ENCODE measurements around the gene IPPK. TPM values are rescaled to one million over a fixed set of nuclear protein-coding genes. Genes with fewer than 3 reads are reported as not detected.

The IPPK gene
- total RNA-seq, 2 donors from 2014 or later: 10.3 to 14.0 TPM

DNA sequence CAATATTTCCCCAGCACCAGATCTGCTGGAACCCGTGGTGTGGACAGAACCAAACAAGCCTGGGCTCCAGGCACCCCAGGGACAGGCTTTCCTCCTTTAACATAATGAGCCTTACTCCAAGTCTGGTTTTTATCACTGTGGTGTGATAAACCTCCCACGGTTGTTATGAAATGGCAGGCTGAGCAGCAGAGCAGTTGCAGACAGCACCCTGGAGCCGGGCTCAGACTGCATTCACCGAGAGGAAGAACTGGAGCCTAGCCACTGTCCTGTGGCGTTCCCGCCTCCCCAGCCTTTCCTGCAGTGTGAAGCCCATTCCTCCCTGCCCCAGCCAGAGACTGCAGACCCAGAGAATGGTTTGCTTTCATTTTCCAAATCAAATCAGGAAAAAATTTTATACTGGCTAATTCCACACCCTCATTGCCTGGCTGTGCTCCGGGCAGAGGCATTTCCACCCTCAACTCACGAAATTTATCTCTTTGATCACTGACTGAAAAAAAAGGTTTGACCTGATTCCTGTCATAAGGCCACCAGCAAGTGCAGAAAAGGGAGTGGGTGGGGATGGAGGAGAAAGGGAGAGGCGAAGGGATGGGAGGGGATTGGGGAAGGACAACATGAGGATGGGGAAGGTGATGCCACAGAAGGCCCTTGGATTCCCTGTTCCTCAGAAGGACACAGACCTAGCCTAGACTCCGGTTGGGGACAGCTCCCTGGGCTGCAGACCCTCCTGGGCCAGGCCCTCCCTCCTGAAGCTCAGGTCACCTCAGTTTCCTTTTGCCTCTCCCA lies 18.9 kb downstream of the IPPK start:
- WGBS: 79% methylated on average over 10 of the region's 10 CpGs
- Histone ChIP-seq H3K4me1 (replicated peaks) (peaks cover 6% of the 10 kb centered on the region), H3K27me3 (replicated peaks; ENCODE audit: insufficient read depth) (no peaks in the 10 kb centered on the region), H3K27ac (no peak overlapping the region), H3K9me3 (no peaks in the 10 kb centered on the region), H3K4me3 (no peak overlapping the region), H3K36me3 (no peaks in the 10 kb centered on the region)
- no peak for DNase-seq (ENCODE audit: low spot score)
- TF ChIP-seq CTCF (IDR thresholded peaks at IDR 0.05): no peak
- no peak for TF ChIP-seq POLR2AphosphoS5 (IDR thresholded peaks at IDR 0.05)
- no peak for TF ChIP-seq POLR2A (IDR thresholded peaks at IDR 0.05)
- intact Hi-C loops (cut with DNase I): no loop called here

DNA sequence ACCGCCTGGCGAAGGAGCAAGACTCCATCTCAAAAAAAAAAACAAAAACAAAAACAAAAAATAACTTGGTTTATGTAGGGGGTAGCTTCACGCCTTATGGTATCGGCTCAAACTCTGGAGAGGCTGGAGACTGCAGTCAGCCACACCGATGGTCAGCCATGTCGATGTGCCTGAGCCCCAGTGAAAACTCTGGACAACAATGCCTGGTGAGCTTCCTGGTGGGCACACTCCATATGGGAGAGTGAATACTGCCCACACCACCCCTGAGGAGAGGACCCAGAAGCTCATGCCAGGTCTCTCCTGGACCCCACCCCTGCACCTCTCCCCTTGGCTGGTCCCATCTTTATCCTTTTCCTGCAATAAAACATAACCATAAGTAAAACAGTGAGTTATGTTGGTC lies 19.6 kb downstream of the IPPK start:
- Histone ChIP-seq H3K36me3 (no peaks in the 10 kb centered on the region), H3K4me3 (no peak overlapping the region), H3K9me3 (no peaks in the 10 kb centered on the region), H3K4me1 (replicated peaks) (peaks cover 4% of the 10 kb centered on the region), H3K27ac (no peak overlapping the region), H3K27me3 (replicated peaks; ENCODE audit: insufficient read depth) (no peaks in the 10 kb centered on the region)
- WGBS: 97% methylated on average over 6 of the region's 6 CpGs
- intact Hi-C loops (cut with DNase I): no loop called here
- DNase-seq (ENCODE audit: low spot score): no peak
- TF ChIP-seq CTCF (IDR thresholded peaks at IDR 0.05) (no peak), POLR2AphosphoS5 (IDR thresholded peaks at IDR 0.05) (no peak), POLR2A (IDR thresholded peaks at IDR 0.05) (no peak)

DNA sequence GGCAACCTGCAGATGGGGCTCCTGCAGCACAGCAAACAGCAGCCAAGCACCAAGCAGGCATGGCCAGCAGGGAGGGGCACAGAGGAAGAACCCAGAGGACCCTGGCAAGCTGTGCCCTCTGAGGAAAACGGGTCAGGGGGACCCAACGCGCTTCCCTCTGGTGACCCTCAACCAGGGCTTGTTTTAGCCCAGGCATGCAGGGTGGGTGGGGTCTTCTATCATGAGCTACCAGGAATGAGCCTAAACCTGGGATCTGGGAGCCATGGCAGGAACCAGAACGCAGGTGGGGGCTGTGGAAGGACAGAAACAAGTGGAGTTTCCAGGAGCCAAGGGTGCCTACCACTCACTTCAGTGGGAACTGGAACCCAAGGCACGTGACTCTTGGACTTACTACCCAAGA lies 20.9 kb downstream of the IPPK start:
- WGBS: 96% methylated on average over 5 of the region's 5 CpGs
- no peak for DNase-seq (ENCODE audit: low spot score)
- Histone ChIP-seq H3K9me3 (no peaks in the 10 kb centered on the region), H3K36me3 (no peaks in the 10 kb centered on the region), H3K27me3 (replicated peaks; ENCODE audit: insufficient read depth) (no peaks in the 10 kb centered on the region), H3K27ac (no peak overlapping the region), H3K4me3 (no peak overlapping the region), H3K4me1 (replicated peaks) (no peaks in the 10 kb centered on the region)
- intact Hi-C loops (cut with DNase I): no loop called here
- TF ChIP-seq CTCF (IDR thresholded peaks at IDR 0.05) (no peak), POLR2A (IDR thresholded peaks at IDR 0.05) (no peak), POLR2AphosphoS5 (IDR thresholded peaks at IDR 0.05) (no peak)

DNA sequence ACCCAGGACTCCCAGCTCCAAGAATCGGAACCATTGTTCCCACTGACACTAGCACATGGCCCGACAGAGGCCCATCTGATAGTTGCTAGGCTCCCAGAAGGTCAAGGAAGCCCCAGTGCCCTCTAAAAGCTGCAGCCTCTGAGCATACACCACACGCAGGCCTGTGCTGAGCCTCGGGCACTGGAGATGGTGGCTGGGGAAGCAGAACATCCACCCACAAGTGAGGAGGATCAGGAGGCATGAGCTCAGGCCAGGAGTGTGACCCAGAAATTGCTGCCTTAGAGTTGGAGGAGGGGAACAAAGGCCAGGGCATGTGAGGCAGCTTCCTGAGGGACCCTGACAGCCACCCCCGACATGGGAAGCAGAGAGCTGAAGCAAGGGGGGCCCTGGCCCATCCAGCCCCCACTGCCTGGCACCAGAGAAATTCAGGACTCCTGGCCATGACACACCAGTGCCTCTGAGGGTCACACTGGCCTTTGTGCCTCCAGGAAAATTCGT lies 21.4 kb downstream of the IPPK start:
- H3K4me3 ChIP-seq: no peak overlapping the region
- H3K27me3 ChIP-seq (replicated peaks; ENCODE audit: insufficient read depth): no peaks in the 10 kb centered on the region
- TF ChIP-seq POLR2A (IDR thresholded peaks at IDR 0.05): no peak
- TF ChIP-seq CTCF (IDR thresholded peaks at IDR 0.05): no peak
- H3K27ac ChIP-seq: no peak overlapping the region
- no peaks in the 10 kb centered on the region for H3K9me3 ChIP-seq
- no peaks in the 10 kb centered on the region for H3K36me3 ChIP-seq
- intact Hi-C loops (cut with DNase I): no loop called here
- H3K4me1 ChIP-seq (replicated peaks): no peaks in the 10 kb centered on the region
- WGBS: 88% methylated on average over 6 of the region's 6 CpGs
- DNase-seq (ENCODE audit: low spot score): no peak

All from prostate gland (tissue), 2 donors.